ENCODE measurements around the gene MAP9.
"Not testable (repeated sequence)": the region's sequence is repeated elsewhere in the genome, so short reads cannot be mapped to it uniquely, and the experiment has no call there.

MAP9 gene
- long read RNA-seq = 0 reads

DNA sequence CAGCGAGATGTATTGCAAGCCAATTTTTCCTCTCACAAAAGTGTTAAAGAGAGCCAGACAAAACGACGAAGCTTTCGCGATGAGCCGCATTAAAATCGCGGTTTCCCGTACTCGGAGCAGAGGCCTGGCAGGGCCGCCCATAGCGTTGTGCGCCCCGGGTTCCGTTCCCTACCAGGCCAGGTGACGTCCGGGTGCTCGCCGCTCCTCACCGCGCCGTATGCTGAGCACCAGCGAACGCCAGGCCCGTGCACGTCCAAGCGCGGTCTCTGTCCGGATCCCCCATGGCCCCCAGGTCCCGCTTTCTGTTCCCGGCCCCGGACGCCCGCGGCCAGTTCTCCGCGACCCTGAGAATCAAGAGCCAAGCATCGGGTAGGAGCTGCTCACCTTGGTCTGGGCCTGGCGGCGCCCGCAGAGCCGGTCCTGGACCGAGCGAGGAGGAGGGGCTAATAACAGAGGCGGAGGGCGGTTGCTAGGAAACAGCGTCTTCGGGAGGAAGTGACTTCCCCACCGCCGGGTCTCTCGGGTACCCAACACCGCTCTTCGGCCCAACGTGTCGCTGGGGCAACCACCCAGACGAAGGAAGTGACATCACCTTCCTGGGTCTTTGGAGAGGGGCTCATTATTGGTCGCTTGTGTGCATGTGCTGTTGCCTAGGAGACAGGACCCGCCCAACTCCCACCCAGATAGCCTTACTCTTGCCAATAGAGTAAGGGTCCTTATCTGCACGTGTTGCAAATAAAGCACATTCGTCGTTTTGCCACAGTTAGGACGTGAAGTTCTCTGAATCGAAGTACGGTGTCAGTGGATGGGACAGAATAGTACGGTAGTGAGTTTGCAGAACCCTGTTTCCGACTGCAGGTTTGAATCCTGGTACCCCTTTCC, at the start of gene MAP9:
Gene MAP9, minus strand, starts transcription at position 579 of the 882 bp plus-strand sequence. CDS start 1,115 bp downstream, outside the sequence.
- no peak within 1 kb of the TSS for H3K4me3 ChIP-seq (replicated peaks; ENCODE audit: insufficient read depth, low read length)
- H3K27me3 ChIP-seq (ENCODE audit: insufficient read depth, poor library complexity, severe bottlenecking) = peaks cover 24% of the 10 kb centered on the region
- no peak within 1 kb of the TSS for H3K27ac ChIP-seq (replicated peaks)
- peak in 1 of 2 experiments; percentile 30 for DNase-seq (ENCODE audit: low read depth in 1 of 2, low spot score in 1 of 2)
- no peak for TF ChIP-seq GABPA (IDR thresholded peaks at IDR 0.05; ENCODE audit: low read depth)
- TF ChIP-seq, protein P1, sequence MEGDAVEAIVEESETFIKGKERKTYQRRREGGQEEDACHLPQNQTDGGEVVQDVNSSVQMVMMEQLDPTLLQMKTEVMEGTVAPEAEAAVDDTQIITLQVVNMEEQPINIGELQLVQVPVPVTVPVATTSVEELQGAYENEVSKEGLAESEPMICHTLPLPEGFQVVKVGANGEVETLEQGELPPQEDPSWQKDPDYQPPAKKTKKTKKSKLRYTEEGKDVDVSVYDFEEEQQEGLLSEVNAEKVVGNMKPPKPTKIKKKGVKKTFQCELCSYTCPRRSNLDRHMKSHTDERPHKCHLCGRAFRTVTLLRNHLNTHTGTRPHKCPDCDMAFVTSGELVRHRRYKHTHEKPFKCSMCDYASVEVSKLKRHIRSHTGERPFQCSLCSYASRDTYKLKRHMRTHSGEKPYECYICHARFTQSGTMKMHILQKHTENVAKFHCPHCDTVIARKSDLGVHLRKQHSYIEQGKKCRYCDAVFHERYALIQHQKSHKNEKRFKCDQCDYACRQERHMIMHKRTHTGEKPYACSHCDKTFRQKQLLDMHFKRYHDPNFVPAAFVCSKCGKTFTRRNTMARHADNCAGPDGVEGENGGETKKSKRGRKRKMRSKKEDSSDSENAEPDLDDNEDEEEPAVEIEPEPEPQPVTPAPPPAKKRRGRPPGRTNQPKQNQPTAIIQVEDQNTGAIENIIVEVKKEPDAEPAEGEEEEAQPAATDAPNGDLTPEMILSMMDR (IDR thresholded peaks at IDR 0.05; ENCODE audit: insufficient read depth, low read length) = no peak
- TF ChIP-seq SPI1 (IDR thresholded peaks at IDR 0.05; ENCODE audit: borderline replicate concordance, low read depth) = peak; percentile 14; the same call in 1 of the 2 replicates

DNA sequence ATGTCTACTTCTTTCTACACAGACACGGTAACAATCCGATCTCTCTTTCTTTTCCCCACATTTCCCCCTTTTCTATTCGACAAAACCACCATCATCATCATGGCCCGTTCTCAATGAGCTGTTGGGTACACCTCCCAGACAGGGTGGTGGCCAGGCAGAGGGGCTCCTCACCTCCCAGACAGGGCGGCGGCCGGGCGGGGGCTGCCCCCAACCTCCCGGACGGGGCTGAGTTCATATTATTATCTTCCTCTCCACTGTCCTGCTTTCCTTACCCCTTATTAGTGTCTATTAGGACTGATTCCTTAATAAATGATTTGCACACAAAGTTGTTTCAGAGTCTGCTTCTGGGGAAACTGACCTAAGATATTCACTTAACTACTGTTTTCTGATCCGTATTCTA, 48.0 kb upstream of the MAP9 start:
- H3K4me3 ChIP-seq (replicated peaks; ENCODE audit: insufficient read depth, low read length); H3K27me3 ChIP-seq (ENCODE audit: insufficient read depth, poor library complexity, severe bottlenecking); DNase-seq (ENCODE audit: low read depth in 1 of 2, low spot score in 1 of 2); H3K27ac ChIP-seq (replicated peaks): not testable (repeated sequence)

DNA sequence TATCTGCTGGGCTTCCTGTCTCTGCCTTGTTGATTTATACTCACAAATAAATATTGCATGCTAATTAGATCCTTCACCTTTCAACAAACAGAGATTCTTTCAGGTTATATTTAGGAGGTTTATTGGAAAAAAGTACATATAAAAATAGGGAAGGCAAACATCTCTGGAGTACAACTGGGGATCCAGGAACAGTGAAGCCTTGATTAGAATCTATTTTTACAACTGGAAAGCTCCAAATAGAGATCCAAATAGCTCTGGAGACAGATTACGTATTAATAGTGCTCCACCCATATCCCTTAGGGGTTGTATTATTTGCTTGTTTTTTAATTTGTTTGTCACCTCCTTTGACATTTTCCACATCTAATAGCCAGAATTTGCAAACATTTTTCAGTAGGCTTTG, 46.9 kb upstream of the MAP9 start:
- DNase-seq (ENCODE audit: low read depth in 1 of 2, low spot score in 1 of 2) = no peak
- H3K27me3 ChIP-seq (ENCODE audit: insufficient read depth, poor library complexity, severe bottlenecking) = no peaks in the 10 kb centered on the region
- no peak overlapping the region for H3K27ac ChIP-seq (replicated peaks)
- H3K4me3 ChIP-seq (replicated peaks; ENCODE audit: insufficient read depth, low read length) = no peak overlapping the region
- TF ChIP-seq, protein P2, sequence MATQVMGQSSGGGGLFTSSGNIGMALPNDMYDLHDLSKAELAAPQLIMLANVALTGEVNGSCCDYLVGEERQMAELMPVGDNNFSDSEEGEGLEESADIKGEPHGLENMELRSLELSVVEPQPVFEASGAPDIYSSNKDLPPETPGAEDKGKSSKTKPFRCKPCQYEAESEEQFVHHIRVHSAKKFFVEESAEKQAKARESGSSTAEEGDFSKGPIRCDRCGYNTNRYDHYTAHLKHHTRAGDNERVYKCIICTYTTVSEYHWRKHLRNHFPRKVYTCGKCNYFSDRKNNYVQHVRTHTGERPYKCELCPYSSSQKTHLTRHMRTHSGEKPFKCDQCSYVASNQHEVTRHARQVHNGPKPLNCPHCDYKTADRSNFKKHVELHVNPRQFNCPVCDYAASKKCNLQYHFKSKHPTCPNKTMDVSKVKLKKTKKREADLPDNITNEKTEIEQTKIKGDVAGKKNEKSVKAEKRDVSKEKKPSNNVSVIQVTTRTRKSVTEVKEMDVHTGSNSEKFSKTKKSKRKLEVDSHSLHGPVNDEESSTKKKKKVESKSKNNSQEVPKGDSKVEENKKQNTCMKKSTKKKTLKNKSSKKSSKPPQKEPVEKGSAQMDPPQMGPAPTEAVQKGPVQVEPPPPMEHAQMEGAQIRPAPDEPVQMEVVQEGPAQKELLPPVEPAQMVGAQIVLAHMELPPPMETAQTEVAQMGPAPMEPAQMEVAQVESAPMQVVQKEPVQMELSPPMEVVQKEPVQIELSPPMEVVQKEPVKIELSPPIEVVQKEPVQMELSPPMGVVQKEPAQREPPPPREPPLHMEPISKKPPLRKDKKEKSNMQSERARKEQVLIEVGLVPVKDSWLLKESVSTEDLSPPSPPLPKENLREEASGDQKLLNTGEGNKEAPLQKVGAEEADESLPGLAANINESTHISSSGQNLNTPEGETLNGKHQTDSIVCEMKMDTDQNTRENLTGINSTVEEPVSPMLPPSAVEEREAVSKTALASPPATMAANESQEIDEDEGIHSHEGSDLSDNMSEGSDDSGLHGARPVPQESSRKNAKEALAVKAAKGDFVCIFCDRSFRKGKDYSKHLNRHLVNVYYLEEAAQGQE (IDR thresholded peaks at IDR 0.05; ENCODE audit: insufficient replicate concordance, low read depth) = no peak
- TF ChIP-seq POLR2AphosphoS5 (IDR thresholded peaks at IDR 0.05; ENCODE audit: low read depth) (no peak), GABPA (IDR thresholded peaks at IDR 0.05; ENCODE audit: low read depth) (no peak), SPI1 (IDR thresholded peaks at IDR 0.05; ENCODE audit: borderline replicate concordance, low read depth) (no peak)
- TF ChIP-seq, protein P1 (IDR thresholded peaks at IDR 0.05; ENCODE audit: insufficient read depth, low read length) = no peak

DNA sequence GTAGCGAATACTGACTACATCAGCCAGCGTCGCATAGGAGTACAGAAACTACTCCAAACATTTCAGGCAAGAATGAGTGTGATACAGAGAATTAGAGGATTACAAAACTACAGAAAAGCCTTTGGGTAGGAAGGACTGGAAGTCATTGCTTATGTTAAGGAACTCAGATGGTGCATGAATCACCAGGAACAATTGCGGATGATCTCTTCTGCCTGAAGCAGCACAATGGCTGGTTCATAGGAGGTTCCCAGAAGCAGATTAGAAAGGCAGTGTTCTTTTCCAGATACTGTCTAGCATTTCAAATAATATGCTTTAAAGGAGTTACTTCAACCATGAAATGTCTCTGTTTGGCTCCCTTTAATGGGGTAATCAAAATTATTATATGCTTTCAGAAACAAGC, 42.5 kb upstream of the MAP9 start:
- Histone ChIP-seq H3K27me3 (ENCODE audit: insufficient read depth, poor library complexity, severe bottlenecking) (no peaks in the 10 kb centered on the region), H3K27ac (replicated peaks) (no peak overlapping the region), H3K4me3 (replicated peaks; ENCODE audit: insufficient read depth, low read length) (no peak overlapping the region)
- no peak for DNase-seq (ENCODE audit: low read depth in 1 of 2, low spot score in 1 of 2)
- TF ChIP-seq POLR2AphosphoS5 (IDR thresholded peaks at IDR 0.05; ENCODE audit: low read depth) = no peak
- TF ChIP-seq SPI1 (IDR thresholded peaks at IDR 0.05; ENCODE audit: borderline replicate concordance, low read depth) = no peak
- TF ChIP-seq, protein P1 (IDR thresholded peaks at IDR 0.05; ENCODE audit: insufficient read depth, low read length) = no peak
- TF ChIP-seq GABPA (IDR thresholded peaks at IDR 0.05; ENCODE audit: low read depth) = no peak

DNA sequence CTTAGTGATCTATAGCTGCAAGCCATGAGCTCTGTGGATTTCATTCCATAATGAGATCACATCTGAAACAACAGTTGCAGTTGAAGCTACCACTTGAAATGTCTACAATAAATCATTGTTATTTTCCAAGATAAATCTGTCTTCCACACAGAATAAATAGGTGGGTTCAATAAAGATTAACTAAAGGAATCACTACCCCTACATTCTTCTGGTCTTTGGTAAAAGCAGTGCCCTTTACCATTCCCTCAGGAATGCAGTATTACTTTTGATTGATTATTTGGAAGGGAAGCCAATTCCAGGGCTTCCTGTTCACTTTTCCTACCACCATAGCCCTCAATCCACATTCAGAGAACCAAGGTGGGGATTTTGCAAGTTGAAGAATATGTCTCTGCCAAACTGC, 38.9 kb upstream of the MAP9 start:
- no peak overlapping the region for H3K4me3 ChIP-seq (replicated peaks; ENCODE audit: insufficient read depth, low read length)
- no peaks in the 10 kb centered on the region for H3K27me3 ChIP-seq (ENCODE audit: insufficient read depth, poor library complexity, severe bottlenecking)
- no peak overlapping the region for H3K27ac ChIP-seq (replicated peaks)
- no peak for TF ChIP-seq SPI1 (IDR thresholded peaks at IDR 0.05; ENCODE audit: borderline replicate concordance, low read depth)
- DNase-seq (ENCODE audit: low read depth in 1 of 2, low spot score in 1 of 2) = no peak

Data from HL-60 (cell line).